Keratinocyte (primary cell): ENCODE data around the gene DGKH.

Experiments
- EZH2 ChIP-seq: IDR thresholded peaks from one replicate; pipeline ENCODE4 v1.6.1; 2012; ENCODE audit warnings: inconsistent platforms, mild to moderate bottlenecking, low read length, moderate library complexity
- TF ChIP-seq, protein P1 (sequence below), 3 experiments: IDR thresholded peaks in 1 of 3; conservative IDR thresholded peaks in 1 of 3; optimal IDR thresholded peaks in 1 of 3; 2 replicates in 2 of 3; 3 replicates in 1 of 3; pipeline versions ENCODE3 to v1.5.1; 2011; ENCODE audit warnings: low read length in 3 of 3, mild to moderate bottlenecking in 3 of 3, moderate library complexity in 2 of 3, control low read depth in 1 of 3, inconsistent platforms in 1 of 3; ENCODE audit not compliant: insufficient read depth in 2 of 3; ENCODE audit errors: extremely low read depth in 1 of 3

DNA sequence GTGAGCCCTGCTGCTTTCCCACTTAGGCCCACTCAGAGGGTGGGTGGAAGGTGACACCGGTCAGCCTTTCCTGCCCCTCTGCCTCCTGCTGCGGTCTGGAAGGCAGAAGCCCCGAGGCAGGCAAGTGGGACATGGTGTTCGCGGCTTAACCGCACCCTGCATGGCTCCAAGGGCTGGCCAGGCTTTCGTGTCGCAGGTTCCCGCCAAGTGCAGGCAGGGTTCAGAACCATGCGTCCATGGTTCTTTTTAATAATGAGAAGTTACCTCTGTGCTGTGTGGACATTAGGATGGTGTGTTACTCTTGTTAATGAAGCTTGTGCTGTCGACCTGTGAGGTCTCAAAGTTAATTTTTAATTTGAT, 986 bp downstream of the DGKH start:
- TF ChIP-seq, protein P1, sequence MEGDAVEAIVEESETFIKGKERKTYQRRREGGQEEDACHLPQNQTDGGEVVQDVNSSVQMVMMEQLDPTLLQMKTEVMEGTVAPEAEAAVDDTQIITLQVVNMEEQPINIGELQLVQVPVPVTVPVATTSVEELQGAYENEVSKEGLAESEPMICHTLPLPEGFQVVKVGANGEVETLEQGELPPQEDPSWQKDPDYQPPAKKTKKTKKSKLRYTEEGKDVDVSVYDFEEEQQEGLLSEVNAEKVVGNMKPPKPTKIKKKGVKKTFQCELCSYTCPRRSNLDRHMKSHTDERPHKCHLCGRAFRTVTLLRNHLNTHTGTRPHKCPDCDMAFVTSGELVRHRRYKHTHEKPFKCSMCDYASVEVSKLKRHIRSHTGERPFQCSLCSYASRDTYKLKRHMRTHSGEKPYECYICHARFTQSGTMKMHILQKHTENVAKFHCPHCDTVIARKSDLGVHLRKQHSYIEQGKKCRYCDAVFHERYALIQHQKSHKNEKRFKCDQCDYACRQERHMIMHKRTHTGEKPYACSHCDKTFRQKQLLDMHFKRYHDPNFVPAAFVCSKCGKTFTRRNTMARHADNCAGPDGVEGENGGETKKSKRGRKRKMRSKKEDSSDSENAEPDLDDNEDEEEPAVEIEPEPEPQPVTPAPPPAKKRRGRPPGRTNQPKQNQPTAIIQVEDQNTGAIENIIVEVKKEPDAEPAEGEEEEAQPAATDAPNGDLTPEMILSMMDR (optimal IDR thresholded peaks at IDR 0.05 in 1 of 3, IDR thresholded peaks at IDR 0.05 in 1 of 3, conservative IDR thresholded peaks at IDR 0.05 in 1 of 3; ENCODE audit: extremely low read depth in 1 of 3, insufficient read depth in 2 of 3, low read length in 3 of 3): no peak
- no peak for TF ChIP-seq EZH2
